Osteoblast (primary cell): ENCODE results near the gene SLC52A1. TPM values are rescaled to one million over a fixed set of nuclear protein-coding genes. Genes with fewer than 3 reads are reported as not detected.

Experiments used
- DNase-seq: peaks from one replicate; pipeline ENCODE4 v3.0.0; 2011; ENCODE audit warnings: low spot score, mixed read lengths; ENCODE audit not compliant: insufficient read length; ENCODE audit errors: missing footprints
- H2AFZ ChIP-seq: 2 replicates; pipeline ENCODE4 v1.6.0; 2011; ENCODE audit warnings: mild to moderate bottlenecking, low read length
- H3K27ac ChIP-seq: 2 replicates; pipeline ENCODE4 v1.5.1; 2011; ENCODE audit warnings: mild to moderate bottlenecking, low read depth, low read length, moderate library complexity
- H3K27me3 ChIP-seq: 2 replicates; pipeline ENCODE4 v1.6.0; 2012; ENCODE audit warnings: mild to moderate bottlenecking, control low read depth, inconsistent platforms, low read length, moderate library complexity; ENCODE audit not compliant: insufficient read depth
- H3K36me3 ChIP-seq: 2 replicates; pipeline ENCODE4 v1.5.1; 2011; ENCODE audit warnings: mild to moderate bottlenecking, low read length, control low read depth, moderate library complexity; ENCODE audit not compliant: insufficient read depth
- H3K4me1 ChIP-seq: 2 replicates; pipeline ENCODE4 v1.5.1; 2011; ENCODE audit warnings: mild to moderate bottlenecking, low read length, control low read depth, moderate library complexity; ENCODE audit not compliant: insufficient read depth
- H3K4me2 ChIP-seq: 2 replicates; pipeline ENCODE4 v1.6.0; 2011; ENCODE audit warnings: mild to moderate bottlenecking, low read length; ENCODE audit not compliant: insufficient read depth
- H3K4me3 ChIP-seq: fragments of 200-600 bp; sonication (generic); 3 replicates; pipeline ENCODE4 v1.5.1; 2012; ENCODE audit warnings: mild to moderate bottlenecking, low read length, inconsistent platforms; ENCODE audit not compliant: insufficient read depth
- H3K79me2 ChIP-seq: 2 replicates; pipeline ENCODE4 v1.6.0; 2012; ENCODE audit warnings: mild to moderate bottlenecking, low read length, control low read depth, inconsistent platforms; ENCODE audit not compliant: insufficient read depth
- H3K9me3 ChIP-seq: 2 replicates; pipeline ENCODE4 v1.5.1; 2011; ENCODE audit warnings: low read depth, low read length, control low read depth
- H4K20me1 ChIP-seq: 2 replicates; pipeline ENCODE4 v1.6.0; 2012; ENCODE audit warnings: mild to moderate bottlenecking, low read length, control low read depth; ENCODE audit not compliant: insufficient read depth
- CTCF ChIP-seq: IDR thresholded peaks from 2 replicates; pipeline ENCODE4 v1.5.1; 2011; ENCODE audit warnings: mild to moderate bottlenecking, low read depth, low read length, moderate library complexity; ENCODE audit errors: extremely low read depth
- total RNA-seq: library from RNA; depleted of rRNA; stranded (reverse); fragments of >200 nt; gene quantifications from 2 replicates; pipeline ENCODE4 v1.2.3, GENCODE V29; 2012

The SLC52A1 gene
- total RNA-seq, 1 donor = not detected

GRCh38 chr17:5027916-5028315, 7.3 kb downstream of the SLC52A1 start:
- H3K79me2 ChIP-seq = no peaks in the 10 kb centered on the region
- no peak overlapping the region for H3K4me2 ChIP-seq
- DNase-seq = peak; percentile 3
- H4K20me1 ChIP-seq = no peaks in the 10 kb centered on the region
- peaks cover 6% of the 10 kb centered on the region for H3K36me3 ChIP-seq
- no peak overlapping the region for H3K27ac ChIP-seq
- H2AFZ ChIP-seq = no peak overlapping the region
- no peak for TF ChIP-seq CTCF
- no peaks in the 10 kb centered on the region for H3K27me3 ChIP-seq
- peaks cover 10% of the 10 kb centered on the region for H3K4me1 ChIP-seq
- H3K4me3 ChIP-seq = no peak overlapping the region
- no peaks in the 10 kb centered on the region for H3K9me3 ChIP-seq

- Histone ChIP-seq H2AFZ (no peak overlapping the region), H3K9me3 (no peaks in the 10 kb centered on the region), H3K4me1 (peaks cover 10% of the 10 kb centered on the region), H3K4me2 (no peak overlapping the region), H4K20me1 (no peaks in the 10 kb centered on the region), H3K27me3 (no peaks in the 10 kb centered on the region), H3K36me3 (peaks cover 11% of the 10 kb centered on the region), H3K4me3 (no peak overlapping the region), H3K79me2 (no peaks in the 10 kb centered on the region), H3K27ac (no peak overlapping the region)
- no peak for TF ChIP-seq CTCF
- DNase-seq = no peak
Measured at GRCh38 chr17:5027299-5027698, 7.9 kb downstream of the SLC52A1 start.

- H3K9me3 ChIP-seq = no peaks in the 10 kb centered on the region
- H3K4me3 ChIP-seq = no peak overlapping the region
- peaks cover 6% of the 10 kb centered on the region for H4K20me1 ChIP-seq
- H3K79me2 ChIP-seq = no peaks in the 10 kb centered on the region
- H3K27ac ChIP-seq = no peak overlapping the region
- peaks cover 36% of the 10 kb centered on the region for H3K36me3 ChIP-seq
- peak; percentile 51 for DNase-seq
- H3K4me2 ChIP-seq = no peak overlapping the region
- no peak overlapping the region for H2AFZ ChIP-seq
- peaks cover 8% of the 10 kb centered on the region for H3K4me1 ChIP-seq
- H3K27me3 ChIP-seq = no peaks in the 10 kb centered on the region
- TF ChIP-seq CTCF = no peak
Measured at GRCh38 chr17:5024604-5025003, 10.6 kb downstream of the SLC52A1 start.

- H4K20me1 ChIP-seq = peaks cover 9% of the 10 kb centered on the region
- H3K4me3 ChIP-seq = no peak overlapping the region
- no peaks in the 10 kb centered on the region for H3K27me3 ChIP-seq
- no peak overlapping the region for H3K27ac ChIP-seq
- no peak for TF ChIP-seq CTCF
- peaks cover 8% of the 10 kb centered on the region for H3K4me1 ChIP-seq
- H3K79me2 ChIP-seq = no peaks in the 10 kb centered on the region
- H3K4me2 ChIP-seq = no peak overlapping the region
- H2AFZ ChIP-seq = no peak overlapping the region
- peaks cover 44% of the 10 kb centered on the region for H3K36me3 ChIP-seq
- DNase-seq = peak; percentile 2
- no peaks in the 10 kb centered on the region for H3K9me3 ChIP-seq
Measured at GRCh38 chr17:5023588-5024147, 11.6 kb downstream of the SLC52A1 start.
